GM18502 (cell line): ENCODE data around the gene PHF13.
"Not testable (repeated sequence)": the region's sequence is repeated elsewhere in the genome, so short reads cannot be mapped to it uniquely, and the experiment has no call there.

Source experiments
- ATAC-seq: cut with Tn5 transposase; IDR thresholded peaks from one replicate; pipeline ENCODE4 v1.9.1; 2021; ENCODE audit warnings: mild to moderate bottlenecking; ENCODE audit not compliant: unreplicated experiment, poor library complexity

PHF13 gene

DNA sequence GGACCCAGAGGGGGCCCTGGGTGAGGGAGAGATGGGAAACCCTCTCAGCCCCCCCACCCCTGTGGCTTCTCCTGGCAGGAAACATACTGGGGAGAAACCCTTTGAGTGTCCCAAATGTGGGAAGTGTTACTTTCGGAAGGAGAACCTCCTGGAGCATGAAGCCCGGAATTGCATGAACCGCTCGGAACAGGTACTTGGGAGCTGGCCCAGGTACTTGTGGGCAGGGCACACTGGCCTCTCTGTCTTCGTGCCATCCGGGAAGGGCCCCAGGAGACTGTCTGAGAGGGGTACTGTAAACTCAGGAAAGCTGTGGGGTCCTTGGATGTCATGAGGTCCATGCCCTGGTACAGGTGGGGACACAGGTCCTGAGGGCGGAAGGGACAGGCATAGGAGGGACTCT lies 27.7 kb upstream of the PHF13 start:
- no peak for ATAC-seq

DNA sequence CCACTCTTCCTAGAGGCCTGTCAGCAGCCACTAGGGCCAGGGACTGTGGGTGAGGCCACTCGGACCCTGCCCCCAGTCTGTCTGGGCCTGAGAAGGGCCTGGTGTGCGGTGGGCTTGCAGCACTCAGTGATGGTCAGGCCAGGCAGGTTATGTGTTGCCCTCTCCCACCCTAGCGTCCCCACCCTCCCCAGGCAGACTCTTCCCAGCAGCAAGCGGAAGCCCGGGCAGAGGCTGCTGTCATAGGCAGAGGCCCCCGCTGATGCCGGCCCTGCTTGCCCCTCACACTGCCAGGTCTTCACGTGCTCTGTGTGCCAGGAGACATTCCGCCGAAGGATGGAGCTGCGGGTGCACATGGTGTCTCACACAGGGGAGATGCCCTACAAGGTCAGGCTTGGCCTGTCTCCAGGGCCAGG lies 27.1 kb upstream of the PHF13 start:
- ATAC-seq: no peak

DNA sequence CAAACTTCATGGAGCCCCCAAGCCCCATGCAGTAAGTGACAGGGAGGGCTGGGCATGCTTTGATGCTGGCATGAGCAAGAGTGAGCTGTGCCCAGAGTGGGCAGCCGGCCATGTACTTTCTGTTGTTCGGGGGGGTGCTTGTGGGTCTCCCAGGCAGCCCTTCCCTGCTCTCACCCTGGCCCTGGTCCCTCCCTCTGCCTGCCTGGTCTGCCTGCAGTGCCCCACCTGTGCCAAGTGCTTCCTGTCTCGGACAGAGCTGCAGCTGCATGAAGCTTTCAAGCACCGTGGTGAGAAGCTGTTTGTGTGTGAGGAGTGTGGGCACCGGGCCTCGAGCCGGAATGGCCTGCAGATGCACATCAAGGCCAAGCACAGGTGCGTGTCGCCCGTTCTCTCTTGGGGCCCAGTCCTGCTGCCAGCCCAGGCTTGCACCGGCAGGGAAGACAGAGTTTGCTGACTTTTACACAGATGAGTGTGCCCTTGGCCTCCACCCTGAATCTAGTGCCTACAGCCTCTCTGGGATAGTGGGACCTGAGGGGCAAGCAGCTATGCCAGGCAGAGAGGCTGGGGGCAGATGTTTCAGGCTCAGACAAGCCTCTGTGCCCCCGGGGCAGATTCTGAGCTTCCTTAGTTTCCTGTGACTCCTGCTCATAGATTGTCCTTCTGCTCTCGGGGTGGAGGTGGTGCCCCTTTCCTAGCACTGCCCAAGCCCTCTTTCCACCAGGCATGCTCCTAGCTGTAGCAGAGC lies 26.1 kb upstream of the PHF13 start:
- no peak for ATAC-seq

DNA sequence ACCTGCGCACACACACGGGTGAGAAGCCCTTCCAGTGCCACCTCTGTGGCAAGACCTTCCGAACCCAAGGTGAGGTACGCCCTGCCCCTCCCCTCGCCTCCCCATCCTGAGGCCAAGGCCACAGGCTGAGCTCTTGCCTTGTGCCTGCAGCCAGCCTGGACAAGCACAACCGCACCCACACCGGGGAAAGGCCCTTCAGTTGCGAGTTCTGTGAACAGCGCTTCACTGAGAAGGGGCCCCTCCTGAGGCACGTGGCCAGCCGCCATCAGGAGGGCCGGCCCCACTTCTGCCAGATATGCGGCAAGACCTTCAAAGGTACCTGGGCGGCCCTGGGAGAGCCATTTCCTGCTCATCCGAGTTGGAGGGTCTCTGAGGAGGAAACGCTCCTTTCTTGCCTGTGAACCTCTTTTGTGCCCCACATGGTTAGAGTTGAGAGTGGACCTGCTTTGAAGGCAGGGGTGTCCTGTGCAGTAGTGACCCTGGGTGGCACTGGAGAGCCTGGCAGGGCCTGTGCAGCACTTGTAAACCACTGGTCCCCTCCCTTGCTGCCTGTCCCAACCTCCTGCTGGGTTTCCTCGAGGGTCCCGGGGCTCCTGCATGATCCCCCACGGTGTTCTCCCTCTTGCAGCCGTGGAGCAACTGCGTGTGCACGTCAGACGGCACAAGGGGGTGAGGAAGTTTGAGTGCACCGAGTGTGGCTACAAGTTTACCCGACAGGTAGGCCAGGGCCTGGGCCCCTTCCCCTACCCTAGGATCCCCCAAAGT lies 25.2 kb upstream of the PHF13 start:
- ATAC-seq: no peak

DNA sequence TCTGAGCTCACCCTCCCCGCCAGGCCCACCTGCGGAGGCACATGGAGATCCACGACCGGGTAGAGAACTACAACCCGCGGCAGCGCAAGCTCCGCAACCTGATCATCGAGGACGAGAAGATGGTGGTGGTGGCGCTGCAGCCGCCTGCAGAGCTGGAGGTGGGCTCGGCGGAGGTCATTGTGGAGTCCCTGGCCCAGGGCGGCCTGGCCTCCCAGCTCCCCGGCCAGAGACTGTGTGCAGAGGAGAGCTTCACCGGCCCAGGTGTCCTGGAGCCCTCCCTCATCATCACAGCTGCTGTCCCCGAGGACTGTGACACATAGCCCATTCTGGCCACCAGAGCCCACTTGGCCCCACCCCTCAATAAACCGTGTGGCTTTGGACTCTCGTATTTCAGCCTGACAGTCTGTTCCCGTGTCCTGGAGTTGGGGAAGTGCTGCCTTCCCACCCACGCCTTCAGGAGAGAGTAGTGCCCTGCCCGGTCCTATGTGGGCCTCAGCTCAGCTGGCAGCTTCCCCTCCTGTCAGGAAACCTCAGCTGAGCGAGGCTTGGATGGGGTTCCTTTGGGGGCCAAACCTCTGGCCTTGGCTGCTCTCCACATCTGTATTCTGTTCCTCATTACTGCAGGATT lies 24.5 kb upstream of the PHF13 start:
- no peak for ATAC-seq

DNA sequence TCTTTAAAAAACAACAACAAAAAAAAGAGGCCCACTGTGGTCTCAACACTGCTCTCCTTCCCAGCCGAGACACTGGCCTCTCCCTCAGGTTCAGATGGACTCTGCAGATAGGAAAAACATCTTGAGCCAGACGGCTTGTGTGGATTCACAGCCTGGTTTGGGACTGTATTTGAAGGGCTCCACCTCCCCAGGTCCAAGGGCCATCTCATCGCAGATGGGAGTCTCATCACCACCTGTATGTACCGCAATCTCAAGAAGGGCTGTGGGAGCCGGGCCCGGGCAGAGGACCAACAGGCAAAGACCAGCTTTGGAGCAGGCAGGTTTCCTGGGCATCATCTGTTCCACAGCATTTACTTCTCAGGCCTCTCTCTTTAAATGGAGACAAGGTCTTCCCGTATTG lies 23.5 kb upstream of the PHF13 start:
- ATAC-seq: no peak

DNA sequence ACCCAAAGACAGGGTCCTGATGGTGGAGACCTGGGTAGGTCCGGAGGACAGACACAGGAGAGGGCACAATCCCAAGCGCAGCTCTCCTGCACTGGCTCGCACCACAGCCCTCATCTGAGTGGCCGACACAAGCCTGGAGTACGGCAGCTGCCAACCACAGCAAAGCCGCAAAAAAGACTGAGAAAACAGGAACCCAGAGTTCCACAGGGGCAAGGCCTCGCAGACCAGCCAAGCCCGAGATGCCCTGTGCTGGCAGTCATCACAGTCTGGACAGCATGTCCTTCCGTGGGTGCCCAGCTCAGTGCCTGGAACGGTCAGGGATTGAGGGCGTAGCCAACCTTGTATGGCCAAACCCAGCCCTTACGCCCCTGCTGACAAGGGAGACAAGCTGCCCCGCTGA lies 22.3 kb upstream of the PHF13 start:
- ATAC-seq: no peak

DNA sequence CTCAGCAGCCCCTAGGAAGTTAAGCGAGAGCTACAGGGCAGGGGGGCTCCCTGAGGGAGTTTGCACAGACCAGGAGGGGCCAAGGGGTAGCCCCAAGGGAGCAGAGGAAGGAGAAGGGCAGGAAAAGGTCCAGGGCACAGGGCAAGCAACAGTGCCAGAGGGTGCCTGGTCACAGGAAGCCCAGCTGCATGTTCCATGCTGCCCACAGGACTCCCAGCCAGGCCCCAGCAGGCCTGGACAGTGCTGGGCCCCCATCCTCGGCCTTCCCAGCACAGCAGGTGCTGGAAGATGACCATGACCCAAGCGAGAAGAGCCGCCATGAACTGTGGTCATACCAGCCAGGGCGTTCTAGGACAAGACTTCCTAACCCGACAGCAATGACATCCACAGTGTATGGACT lies 21.9 kb upstream of the PHF13 start:
- ATAC-seq: no peak

DNA sequence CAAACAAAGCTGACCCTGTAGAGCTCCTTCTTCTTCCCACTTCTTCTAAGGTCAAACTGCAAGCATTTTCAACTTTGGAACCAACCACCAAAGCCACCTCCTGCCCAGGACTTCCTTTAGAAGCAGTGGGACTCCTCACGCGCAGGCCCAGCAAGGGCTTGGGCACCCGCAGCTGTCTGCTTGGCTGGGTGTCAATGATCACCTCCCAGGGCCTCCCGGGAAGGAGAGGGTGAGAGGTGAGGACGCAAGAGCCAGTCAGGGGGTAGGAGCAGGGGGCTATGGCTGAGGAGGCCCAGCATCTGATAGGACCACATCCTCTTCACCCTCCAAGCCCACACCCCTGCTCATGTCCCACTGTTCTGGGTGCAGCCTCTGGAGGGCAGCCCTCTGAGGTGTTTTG lies 21.1 kb upstream of the PHF13 start:
- no peak for ATAC-seq

DNA sequence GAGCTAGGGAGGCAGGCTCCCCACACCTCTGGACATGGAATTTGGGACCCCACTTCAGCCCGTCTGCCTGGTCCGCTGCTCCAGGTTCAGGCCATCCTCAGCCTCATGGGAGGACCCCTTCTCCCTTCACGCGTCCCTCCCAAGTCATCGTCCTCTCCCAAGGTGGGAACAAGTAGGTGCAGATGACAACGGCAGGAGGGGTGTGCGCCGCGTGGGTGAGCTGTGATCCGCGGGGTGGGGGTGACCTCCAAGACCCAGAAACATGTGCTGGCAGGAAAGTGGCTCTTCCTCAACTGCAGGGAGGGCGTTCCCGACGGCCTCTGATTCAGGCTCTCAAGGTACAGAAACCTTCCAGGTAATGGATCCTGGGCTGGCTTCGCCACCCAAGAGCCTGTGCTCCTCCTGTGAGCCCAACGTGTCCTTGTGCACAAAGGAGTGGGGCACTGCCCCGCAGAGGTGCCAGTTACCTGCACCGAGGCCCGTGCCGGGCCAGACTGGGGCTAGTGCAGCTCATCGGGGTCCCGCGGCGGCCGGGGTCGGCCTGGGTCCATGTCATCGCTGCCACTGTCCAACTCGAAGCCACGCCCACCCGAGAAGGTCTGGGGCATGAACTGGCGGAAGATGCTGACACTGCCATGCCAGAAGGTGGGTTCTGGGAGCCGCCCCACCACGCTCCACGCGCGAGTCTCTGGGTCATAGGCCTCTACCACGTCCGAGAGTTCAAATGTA lies 20.5 kb upstream of the PHF13 start:
- no peak for ATAC-seq

DNA sequence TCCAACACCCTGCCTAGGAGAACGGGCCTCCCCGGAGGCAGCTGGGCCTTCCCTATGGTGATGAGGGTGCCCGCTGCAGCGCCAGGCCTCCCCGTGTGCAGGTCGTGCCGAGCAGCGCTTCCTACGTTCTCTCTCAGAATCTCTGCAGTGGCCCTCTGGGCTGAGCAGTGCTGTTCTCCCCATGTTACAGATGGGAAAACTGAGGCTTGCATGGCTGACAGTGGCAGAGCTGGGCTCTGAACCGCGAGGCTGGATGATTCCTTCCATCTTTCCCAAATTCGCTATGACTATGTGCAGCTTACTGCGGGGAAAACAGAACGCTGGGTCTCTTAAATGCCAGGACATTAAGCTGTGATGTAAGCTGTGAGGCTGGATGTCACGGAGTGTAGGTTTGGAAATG lies 19.7 kb upstream of the PHF13 start:
- no peak for ATAC-seq

DNA sequence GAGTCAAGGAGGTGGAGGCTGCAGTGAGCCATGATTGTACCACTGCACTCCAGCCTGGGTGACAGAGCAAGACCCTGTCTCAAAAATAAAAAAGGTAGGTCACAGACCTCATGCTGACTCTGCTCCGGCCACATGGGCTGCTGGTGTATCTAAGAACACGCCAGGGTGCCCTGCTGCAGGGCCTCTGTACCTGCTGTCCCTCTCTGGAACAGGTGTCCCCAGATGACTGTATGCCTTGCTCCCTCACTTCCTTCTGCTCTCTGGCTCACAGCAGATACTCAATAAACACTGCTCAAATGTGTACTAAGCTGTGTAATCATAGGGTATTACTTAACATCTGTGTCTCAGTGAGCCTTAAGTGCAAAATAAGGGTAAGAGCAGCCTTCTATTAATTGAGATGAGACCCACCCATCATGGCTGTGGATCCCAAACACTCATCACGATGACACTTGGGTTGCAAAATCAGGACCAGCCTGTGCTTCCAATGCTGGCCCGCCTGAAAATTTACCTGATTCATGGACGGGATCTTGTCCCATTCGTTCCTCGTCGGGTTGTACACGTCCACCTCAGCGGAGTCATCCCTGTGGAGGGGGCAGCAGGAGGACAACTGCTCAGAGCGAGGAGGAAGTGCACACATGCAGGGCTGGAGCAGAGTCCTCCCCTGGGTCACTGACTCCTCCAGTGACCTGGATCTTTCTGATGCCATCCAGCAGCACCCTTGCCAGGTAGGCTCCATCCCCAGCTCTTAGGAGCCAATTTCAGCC lies 18.4 kb upstream of the PHF13 start:
- ATAC-seq: no peak

DNA sequence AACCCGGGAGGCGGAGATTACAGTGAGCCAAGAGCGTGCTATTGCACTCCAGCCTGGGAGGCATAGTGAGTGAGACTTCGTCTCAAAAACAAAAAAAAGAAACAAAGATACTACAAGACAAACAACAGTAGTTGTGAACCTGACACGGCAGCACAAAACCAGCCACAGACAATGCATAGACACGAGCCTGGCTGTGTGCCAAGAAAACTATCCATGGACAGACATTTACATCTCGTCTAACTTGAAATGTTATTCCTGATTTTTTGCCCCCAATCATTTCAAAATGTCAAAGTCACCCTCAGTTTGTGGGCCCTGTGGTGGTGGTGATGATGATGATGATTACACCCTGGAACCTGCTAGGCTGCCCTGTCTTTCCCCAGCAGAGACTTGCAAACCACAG lies 17.2 kb upstream of the PHF13 start:
- no peak for ATAC-seq

DNA sequence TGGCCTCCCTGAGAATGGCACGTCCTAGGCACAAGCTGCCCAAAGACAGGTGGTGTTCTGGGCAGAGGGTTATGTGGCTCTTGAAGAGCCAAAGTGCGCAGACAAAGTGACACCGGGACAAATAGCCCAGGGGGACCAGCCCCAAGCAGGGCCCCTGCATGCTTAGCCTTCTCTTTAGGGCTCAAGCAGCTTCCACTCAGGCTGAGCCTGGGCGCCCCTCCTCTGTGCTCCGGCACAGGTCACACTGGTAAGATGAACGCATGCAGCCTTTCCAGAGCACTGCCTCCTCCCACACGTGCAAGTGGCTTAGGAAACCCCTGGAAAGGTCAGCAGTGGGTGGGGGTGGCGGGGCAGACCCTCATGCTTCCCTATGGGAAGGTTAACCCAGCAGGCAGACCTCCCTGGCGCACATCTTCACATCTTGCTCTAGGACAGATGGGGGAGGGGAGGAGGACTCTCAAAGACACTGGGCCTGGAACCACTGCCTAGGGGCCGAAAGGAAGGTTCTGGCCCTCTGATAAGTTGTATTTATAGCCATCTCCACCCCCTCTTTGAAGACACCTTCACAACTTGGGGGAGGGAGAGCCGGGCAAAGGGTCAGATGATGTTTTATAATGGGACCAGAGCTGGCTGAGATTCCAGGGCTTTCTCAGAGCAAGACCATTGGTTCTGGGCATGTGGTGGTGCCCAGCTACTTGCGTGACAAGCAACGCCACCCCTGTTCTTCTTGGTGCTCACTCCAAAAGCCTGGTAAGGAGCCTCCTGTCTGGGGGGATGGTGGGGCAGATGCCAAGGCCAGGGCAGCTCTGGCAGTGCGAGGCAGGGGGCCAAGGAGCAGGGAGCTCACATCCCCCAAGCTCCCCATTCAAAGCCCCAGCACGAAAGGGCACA lies 16.4 kb upstream of the PHF13 start:
- no peak for ATAC-seq

DNA sequence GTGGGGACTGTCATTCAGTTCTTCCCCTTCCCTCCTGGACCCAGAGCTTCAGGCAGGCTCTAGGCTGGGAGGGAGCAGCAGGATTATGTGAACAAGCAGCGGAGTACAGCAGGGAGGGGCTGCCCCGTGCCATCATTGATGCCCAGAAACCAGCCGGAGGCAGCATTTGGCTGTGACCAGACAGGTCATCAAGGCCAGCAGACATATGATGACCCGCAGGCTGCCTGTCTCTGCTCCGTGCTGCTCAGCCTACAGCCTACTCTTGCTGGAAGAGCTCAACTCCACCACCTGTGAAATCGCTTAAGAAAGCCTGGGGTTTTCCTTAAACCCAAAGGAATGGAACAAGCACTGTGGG lies 15.8 kb upstream of the PHF13 start:
- ATAC-seq: no peak

DNA sequence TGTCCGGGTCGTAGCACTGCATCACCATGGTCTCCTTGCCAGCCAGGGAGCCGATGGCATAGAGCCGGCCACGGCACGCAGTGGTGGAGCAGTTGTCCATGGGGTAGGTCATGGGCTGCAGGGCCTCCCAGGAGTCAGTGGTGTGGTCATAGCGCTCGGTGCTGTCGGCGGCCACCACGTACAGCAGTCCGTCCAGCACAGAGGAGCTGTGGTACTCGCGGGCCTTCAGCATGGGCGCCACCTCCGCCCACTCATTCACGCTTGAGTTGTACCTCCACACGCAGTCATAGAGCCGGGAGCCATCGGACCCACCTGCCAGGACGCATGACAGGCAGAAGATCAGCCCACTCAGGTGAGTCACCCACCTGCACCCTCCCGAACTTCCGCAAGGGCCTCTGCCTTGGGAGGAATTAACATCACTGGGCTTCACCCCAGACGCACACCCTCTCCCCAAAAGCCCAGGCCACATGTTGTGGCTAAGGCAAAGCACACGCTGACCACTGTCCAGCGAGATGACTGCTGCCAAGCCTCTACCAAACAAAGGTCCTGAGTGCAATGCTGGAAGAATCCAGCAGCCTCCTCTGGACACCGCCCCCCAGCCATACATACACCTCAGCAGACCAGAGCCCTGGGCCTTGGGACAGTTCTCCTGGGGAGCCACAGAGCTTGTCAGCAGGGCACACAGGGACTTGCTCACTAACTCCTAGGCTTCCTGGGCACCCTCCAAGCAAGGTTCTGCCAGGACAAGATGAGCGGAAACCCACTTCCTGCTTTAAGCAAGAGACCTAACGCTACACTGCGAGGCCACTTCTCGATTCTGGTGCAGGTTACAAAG lies 14.2 kb upstream of the PHF13 start:
- no peak for ATAC-seq

DNA sequence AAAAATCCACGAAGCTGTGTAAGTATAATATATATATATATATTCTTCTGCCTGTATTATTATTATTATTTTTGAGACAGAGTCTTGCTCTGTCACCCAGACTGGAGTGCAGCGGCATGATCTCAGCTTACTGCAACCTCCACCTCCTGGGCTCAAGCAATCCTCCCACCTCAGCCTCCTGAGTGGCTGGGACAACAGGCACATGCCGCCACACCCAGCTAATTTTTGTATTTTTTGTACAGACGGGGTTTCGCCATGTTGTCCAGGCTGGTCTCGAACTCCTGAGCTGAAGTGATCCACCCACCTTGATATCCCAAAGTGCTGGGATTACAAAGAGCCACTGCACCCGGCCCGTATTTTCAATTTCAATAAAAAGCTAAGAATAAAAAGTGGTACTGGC lies 13.5 kb upstream of the PHF13 start:
- not testable (repeated sequence) for ATAC-seq

DNA sequence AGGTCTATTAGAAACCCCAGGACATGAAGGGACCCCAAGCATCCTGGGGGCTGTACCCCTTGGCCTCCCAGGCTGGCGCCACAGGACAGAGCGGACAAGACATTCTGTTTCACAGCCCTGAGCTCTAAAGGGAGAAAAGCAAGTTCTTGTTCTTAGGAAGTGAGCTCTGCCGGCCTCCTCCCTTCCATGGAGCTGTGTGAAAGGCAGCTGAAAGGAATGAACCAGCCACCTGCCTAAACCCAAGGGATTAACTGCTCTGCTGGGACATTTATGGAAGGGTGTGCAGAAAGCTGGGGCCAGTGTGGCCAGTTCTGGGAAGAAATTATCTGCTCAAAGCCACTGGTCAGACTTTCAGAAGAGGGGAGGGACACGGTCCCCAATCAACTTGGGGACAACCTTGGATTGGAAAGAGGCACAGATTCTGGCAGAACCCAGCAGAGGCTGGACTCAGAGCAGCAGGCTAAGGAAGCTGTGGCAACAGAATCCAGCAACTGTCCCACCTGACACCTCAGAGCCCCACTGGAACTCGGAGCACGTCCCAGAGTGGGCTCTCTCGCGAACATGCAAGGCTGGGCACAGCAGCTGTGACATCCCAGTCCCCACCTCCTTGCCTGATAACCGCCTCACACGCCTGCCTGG lies 13.0 kb upstream of the PHF13 start:
- no peak for ATAC-seq
